ENCODE measurements around the gene HMCN1.

HMCN1 gene

GRCh38 chr1:185735701-185736064 lies 1.5 kb downstream of the HMCN1 start:
- Histone ChIP-seq H3K4me1 (no peaks in the 10 kb centered on the region), H3K27ac (no peak overlapping the region), H3K36me3 (no peaks in the 10 kb centered on the region), H3K27me3 (no peaks in the 10 kb centered on the region), H3K9ac (no peak overlapping the region), H3K4me2 (no peak overlapping the region), H3K4me3 (no peak overlapping the region), H3K9me3 (no peaks in the 10 kb centered on the region), H4K20me1 (no peaks in the 10 kb centered on the region)
- TF ChIP-seq Cebpa-rat (IDR thresholded peaks at IDR 0.05) = no peak

- Histone ChIP-seq H4K20me1 (no peaks in the 10 kb centered on the region), H3K4me1 (no peaks in the 10 kb centered on the region), H3K9me3 (no peaks in the 10 kb centered on the region), H3K4me2 (no peak overlapping the region), H3K27me3 (no peaks in the 10 kb centered on the region), H3K4me3 (no peak overlapping the region), H3K9ac (no peak overlapping the region), H3K27ac (no peak overlapping the region), H3K36me3 (no peaks in the 10 kb centered on the region)
- no peak for TF ChIP-seq Cebpa-rat (IDR thresholded peaks at IDR 0.05)
Observed at GRCh38 chr1:185739967-185740366, 5.8 kb downstream of the HMCN1 start.

GRCh38 chr1:185741551-185741950 lies 7.4 kb downstream of the HMCN1 start:
- Histone ChIP-seq H3K27me3 (no peaks in the 10 kb centered on the region), H4K20me1 (no peaks in the 10 kb centered on the region), H3K4me2 (no peak overlapping the region), H3K9ac (no peak overlapping the region), H3K4me1 (no peaks in the 10 kb centered on the region), H3K4me3 (no peak overlapping the region), H3K27ac (no peak overlapping the region), H3K36me3 (no peaks in the 10 kb centered on the region), H3K9me3 (no peaks in the 10 kb centered on the region)
- TF ChIP-seq Cebpa-rat (IDR thresholded peaks at IDR 0.05) = no peak

GRCh38 chr1:185742403-185742802 lies 8.2 kb downstream of the HMCN1 start:
- H3K4me2 ChIP-seq = no peak overlapping the region
- H3K9me3 ChIP-seq = no peaks in the 10 kb centered on the region
- H3K4me1 ChIP-seq = no peaks in the 10 kb centered on the region
- no peak overlapping the region for H3K9ac ChIP-seq
- no peaks in the 10 kb centered on the region for H3K36me3 ChIP-seq
- H3K27me3 ChIP-seq = no peaks in the 10 kb centered on the region
- H3K27ac ChIP-seq = no peak overlapping the region
- no peak for TF ChIP-seq Cebpa-rat (IDR thresholded peaks at IDR 0.05)
- no peaks in the 10 kb centered on the region for H4K20me1 ChIP-seq
- H3K4me3 ChIP-seq = no peak overlapping the region

GRCh38 chr1:185745165-185745564 lies 11.0 kb downstream of the HMCN1 start:
- no peak overlapping the region for H3K4me3 ChIP-seq
- no peak overlapping the region for H3K4me2 ChIP-seq
- no peak overlapping the region for H3K27ac ChIP-seq
- H3K9ac ChIP-seq = no peak overlapping the region
- H3K36me3 ChIP-seq = no peaks in the 10 kb centered on the region
- no peaks in the 10 kb centered on the region for H3K9me3 ChIP-seq
- H3K27me3 ChIP-seq = no peaks in the 10 kb centered on the region
- H4K20me1 ChIP-seq = no peaks in the 10 kb centered on the region
- no peak for TF ChIP-seq Cebpa-rat (IDR thresholded peaks at IDR 0.05)
- H3K4me1 ChIP-seq = no peaks in the 10 kb centered on the region

- Histone ChIP-seq H3K27me3 (no peaks in the 10 kb centered on the region), H3K27ac (no peak overlapping the region)
- no peak for TF ChIP-seq Cebpa-rat (IDR thresholded peaks at IDR 0.05)
Observed at GRCh38 chr1:185759061-185759460, 24.9 kb downstream of the HMCN1 start.

GRCh38 chr1:185761841-185762240 lies 27.6 kb downstream of the HMCN1 start:
- H3K4me3 ChIP-seq = no peak overlapping the region
- H3K27me3 ChIP-seq = no peaks in the 10 kb centered on the region
- H3K4me2 ChIP-seq = no peak overlapping the region
- no peaks in the 10 kb centered on the region for H3K4me1 ChIP-seq
- TF ChIP-seq Cebpa-rat (IDR thresholded peaks at IDR 0.05) = no peak
- no peak overlapping the region for H3K27ac ChIP-seq
- H4K20me1 ChIP-seq = no peaks in the 10 kb centered on the region
- no peaks in the 10 kb centered on the region for H3K36me3 ChIP-seq
- H3K9ac ChIP-seq = no peak overlapping the region
- no peaks in the 10 kb centered on the region for H3K9me3 ChIP-seq

More at GRCh38 chr1:185759061-185759460, 24.9 kb downstream of the HMCN1 start:
- H4K20me1 ChIP-seq = no peaks in the 10 kb centered on the region
- H3K4me2 ChIP-seq = no peak overlapping the region
- no peaks in the 10 kb centered on the region for H3K4me1 ChIP-seq
- no peaks in the 10 kb centered on the region for H3K9me3 ChIP-seq
- no peak overlapping the region for H3K4me3 ChIP-seq
- H3K36me3 ChIP-seq = no peaks in the 10 kb centered on the region
- no peak overlapping the region for H3K9ac ChIP-seq

- Histone ChIP-seq H3K9ac (no peak overlapping the region), H3K27ac (no peak overlapping the region), H3K4me2 (no peak overlapping the region), H4K20me1 (no peaks in the 10 kb centered on the region), H3K4me3 (no peak overlapping the region), H3K4me1 (no peaks in the 10 kb centered on the region), H3K36me3 (no peaks in the 10 kb centered on the region), H3K9me3 (no peaks in the 10 kb centered on the region), H3K27me3 (no peaks in the 10 kb centered on the region)
- no peak for TF ChIP-seq Cebpa-rat (IDR thresholded peaks at IDR 0.05)
Observed at GRCh38 chr1:185767508-185768120, 33.4 kb downstream of the HMCN1 start.

- H3K4me1 ChIP-seq = no peaks in the 10 kb centered on the region
- H3K36me3 ChIP-seq = no peaks in the 10 kb centered on the region
- no peaks in the 10 kb centered on the region for H3K27me3 ChIP-seq
- H3K27ac ChIP-seq = no peak overlapping the region
- no peak overlapping the region for H3K9ac ChIP-seq
- no peak for TF ChIP-seq Cebpa-rat (IDR thresholded peaks at IDR 0.05)
- no peaks in the 10 kb centered on the region for H3K9me3 ChIP-seq
- no peaks in the 10 kb centered on the region for H4K20me1 ChIP-seq
- H3K4me2 ChIP-seq = no peak overlapping the region
- no peak overlapping the region for H3K4me3 ChIP-seq
Observed at GRCh38 chr1:185768371-185768770, 34.2 kb downstream of the HMCN1 start.

- Histone ChIP-seq H3K36me3 (no peaks in the 10 kb centered on the region), H4K20me1 (no peaks in the 10 kb centered on the region), H3K4me2 (no peak overlapping the region), H3K4me1 (no peaks in the 10 kb centered on the region), H3K27me3 (no peaks in the 10 kb centered on the region), H3K4me3 (no peak overlapping the region), H3K9me3 (no peaks in the 10 kb centered on the region), H3K27ac (no peak overlapping the region), H3K9ac (no peak overlapping the region)
- no peak for TF ChIP-seq Cebpa-rat (IDR thresholded peaks at IDR 0.05)
Observed at GRCh38 chr1:185769136-185769535, 34.9 kb downstream of the HMCN1 start.

- H3K27ac ChIP-seq = no peak overlapping the region
- no peaks in the 10 kb centered on the region for H3K4me1 ChIP-seq
- H3K27me3 ChIP-seq = no peaks in the 10 kb centered on the region
- no peak overlapping the region for H3K4me2 ChIP-seq
- H3K9me3 ChIP-seq = no peaks in the 10 kb centered on the region
- H3K9ac ChIP-seq = no peak overlapping the region
- H3K4me3 ChIP-seq = no peak overlapping the region
- TF ChIP-seq Cebpa-rat (IDR thresholded peaks at IDR 0.05) = no peak
- no peaks in the 10 kb centered on the region for H4K20me1 ChIP-seq
- H3K36me3 ChIP-seq = no peaks in the 10 kb centered on the region
Observed at GRCh38 chr1:185774394-185774793, 40.2 kb downstream of the HMCN1 start.
